Gastroesophageal sphincter (tissue), 3 donors: ENCODE data around the gene ZNF681.

Experiments
- CTCF ChIP-seq, 4 experiments: fragments of 200-600 bp in 2 of 4; fragments of 450-650 bp in 2 of 4; sonication (generic) in 1 of 4; IDR thresholded peaks; one replicate each; pipeline ENCODE4 v1.5.1; 2017 to 2019; ENCODE audit warnings: antibody characterized with exemption in 4 of 4, mild to moderate bottlenecking in 2 of 4, moderate library complexity in 2 of 4
- POLR2A ChIP-seq, 2 donors: fragments of 450-650 bp; IDR thresholded peaks; one replicate each; pipeline ENCODE4 v1.6.1; 2017; ENCODE audit warnings: antibody characterized with exemption in 2 of 2, mild to moderate bottlenecking in 2 of 2, moderate library complexity in 1 of 2
- POLR2AphosphoS5 ChIP-seq: sonication (generic); formaldehyde crosslinking; IDR thresholded peaks from one replicate; pipeline ENCODE4 v1.6.1; 2017; ENCODE audit warnings: antibody characterized with exemption

- TF ChIP-seq CTCF (IDR thresholded peaks at IDR 0.05) = no peak
- no peak for TF ChIP-seq POLR2AphosphoS5
- TF ChIP-seq POLR2A (IDR thresholded peaks at IDR 0.05) = no peak
Measured at GRCh38 chr19:23771316-23771715, 12.6 kb upstream of the ZNF681 start.
